GM12874 (cell line): ENCODE data around the gene GNA12.

Experiments used
- CTCF ChIP-seq: IDR thresholded peaks from 2 replicates; pipeline ENCODE4 v1.5.1; 2011; ENCODE audit warnings: low read depth, mild to moderate bottlenecking, control low read depth, low read length, moderate library complexity; ENCODE audit not compliant: insufficient read depth

The GNA12 gene

GRCh38 chr7:2715341-2716231 lies 128.5 kb downstream of the GNA12 start:
- TF ChIP-seq CTCF: no peak

- no peak for TF ChIP-seq CTCF
These were observed 129.5 kb downstream of the GNA12 start for GRCh38 chr7:2714636-2715035.

- TF ChIP-seq CTCF: no peak
These were observed 130.1 kb downstream of the GNA12 start for GRCh38 chr7:2713978-2714377.

- no peak for TF ChIP-seq CTCF
These were observed 130.7 kb downstream of the GNA12 start for GRCh38 chr7:2713370-2713769.

- no peak for TF ChIP-seq CTCF
These were observed 132.0 kb downstream of the GNA12 start for GRCh38 chr7:2711895-2712675.

- TF ChIP-seq CTCF: no peak
These were observed 133.1 kb downstream of the GNA12 start for GRCh38 chr7:2710901-2711551.

GRCh38 chr7:2710286-2710655 lies 133.8 kb downstream of the GNA12 start:
- TF ChIP-seq CTCF: no peak
